ENCODE results near the gene CLDN22.

CLDN22 gene

GRCh38 chr4:183356931-183357675 is 37.0 kb upstream of the CLDN22 start:
- no peaks in the 10 kb centered on the region for H3K27me3 ChIP-seq (ENCODE audit: insufficient read depth, low read depth)
- TF ChIP-seq, protein P1, sequence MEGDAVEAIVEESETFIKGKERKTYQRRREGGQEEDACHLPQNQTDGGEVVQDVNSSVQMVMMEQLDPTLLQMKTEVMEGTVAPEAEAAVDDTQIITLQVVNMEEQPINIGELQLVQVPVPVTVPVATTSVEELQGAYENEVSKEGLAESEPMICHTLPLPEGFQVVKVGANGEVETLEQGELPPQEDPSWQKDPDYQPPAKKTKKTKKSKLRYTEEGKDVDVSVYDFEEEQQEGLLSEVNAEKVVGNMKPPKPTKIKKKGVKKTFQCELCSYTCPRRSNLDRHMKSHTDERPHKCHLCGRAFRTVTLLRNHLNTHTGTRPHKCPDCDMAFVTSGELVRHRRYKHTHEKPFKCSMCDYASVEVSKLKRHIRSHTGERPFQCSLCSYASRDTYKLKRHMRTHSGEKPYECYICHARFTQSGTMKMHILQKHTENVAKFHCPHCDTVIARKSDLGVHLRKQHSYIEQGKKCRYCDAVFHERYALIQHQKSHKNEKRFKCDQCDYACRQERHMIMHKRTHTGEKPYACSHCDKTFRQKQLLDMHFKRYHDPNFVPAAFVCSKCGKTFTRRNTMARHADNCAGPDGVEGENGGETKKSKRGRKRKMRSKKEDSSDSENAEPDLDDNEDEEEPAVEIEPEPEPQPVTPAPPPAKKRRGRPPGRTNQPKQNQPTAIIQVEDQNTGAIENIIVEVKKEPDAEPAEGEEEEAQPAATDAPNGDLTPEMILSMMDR (conservative IDR thresholded peaks at IDR 0.05; ENCODE audit: low read depth, low read length), result no peak

DNA sequence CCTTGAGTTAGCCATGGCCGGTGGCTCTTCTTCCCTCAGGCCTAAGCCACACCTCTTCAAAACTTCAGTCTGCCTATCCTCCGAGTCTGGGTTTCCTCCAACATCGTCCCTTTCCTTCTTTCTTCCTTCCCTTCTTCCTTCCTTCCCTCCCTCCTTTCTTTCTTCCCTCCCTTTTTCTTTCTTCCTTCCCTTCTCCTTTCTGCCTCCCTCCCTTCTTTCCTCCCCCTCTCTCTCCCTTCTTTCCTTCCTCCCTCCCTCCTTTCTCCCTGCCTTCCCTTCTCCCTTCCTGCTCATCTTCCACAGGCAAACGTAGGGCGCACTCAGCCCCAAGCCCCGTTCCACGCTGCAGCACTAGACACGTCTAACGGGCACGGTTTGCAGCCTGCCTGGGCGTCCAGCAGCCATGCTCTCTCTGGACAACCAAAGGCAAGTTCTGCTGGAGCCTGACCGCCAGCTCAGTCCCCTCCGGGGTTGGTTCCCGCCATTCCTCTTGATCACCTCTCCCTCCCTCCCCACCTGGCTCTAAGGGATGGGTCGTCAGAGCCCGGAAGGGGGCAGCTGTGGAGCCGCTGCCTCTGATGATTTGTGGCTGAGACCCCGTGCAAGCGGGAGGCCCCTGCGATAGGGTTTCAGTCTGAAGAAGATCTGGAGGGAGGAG is 36.2 kb upstream of the CLDN22 start:
- Histone ChIP-seq H3K79me2 (ENCODE audit: insufficient read depth, low read depth) (no peaks in the 10 kb centered on the region), H3K9ac (no peak overlapping the region), H3K27me3 (ENCODE audit: insufficient read depth, low read depth) (no peaks in the 10 kb centered on the region), H3K27ac (no peak overlapping the region), H3K4me3 (IDR thresholded peaks at IDR 0.05; ENCODE audit: insufficient read depth, low read depth, low read length) (no peak overlapping the region), H3K4me2 (no peak overlapping the region), H3K36me3 (ENCODE audit: insufficient read depth) (no peaks in the 10 kb centered on the region), H4K20me1 (ENCODE audit: insufficient read depth) (no peaks in the 10 kb centered on the region), H2AFZ (ENCODE audit: low read depth) (no peak overlapping the region), H3K4me1 (ENCODE audit: low read depth, poor library complexity, severe bottlenecking) (no peaks in the 10 kb centered on the region)
- TF ChIP-seq, protein P1 (conservative IDR thresholded peaks at IDR 0.05; ENCODE audit: low read depth, low read length), result no peak

More at GRCh38 chr4:183356931-183357675, 37.0 kb upstream of the CLDN22 start:
- no peak overlapping the region for H3K4me3 ChIP-seq (IDR thresholded peaks at IDR 0.05; ENCODE audit: insufficient read depth, low read depth, low read length)
- H3K9ac ChIP-seq, result no peak overlapping the region
- H2AFZ ChIP-seq (ENCODE audit: low read depth), result no peak overlapping the region
- H3K79me2 ChIP-seq (ENCODE audit: insufficient read depth, low read depth), result no peaks in the 10 kb centered on the region
- no peaks in the 10 kb centered on the region for H4K20me1 ChIP-seq (ENCODE audit: insufficient read depth)
- no peaks in the 10 kb centered on the region for H3K36me3 ChIP-seq (ENCODE audit: insufficient read depth)
- H3K4me1 ChIP-seq (ENCODE audit: low read depth, poor library complexity, severe bottlenecking), result no peaks in the 10 kb centered on the region
- H3K4me2 ChIP-seq, result no peak overlapping the region
- no peak overlapping the region for H3K27ac ChIP-seq

DNA sequence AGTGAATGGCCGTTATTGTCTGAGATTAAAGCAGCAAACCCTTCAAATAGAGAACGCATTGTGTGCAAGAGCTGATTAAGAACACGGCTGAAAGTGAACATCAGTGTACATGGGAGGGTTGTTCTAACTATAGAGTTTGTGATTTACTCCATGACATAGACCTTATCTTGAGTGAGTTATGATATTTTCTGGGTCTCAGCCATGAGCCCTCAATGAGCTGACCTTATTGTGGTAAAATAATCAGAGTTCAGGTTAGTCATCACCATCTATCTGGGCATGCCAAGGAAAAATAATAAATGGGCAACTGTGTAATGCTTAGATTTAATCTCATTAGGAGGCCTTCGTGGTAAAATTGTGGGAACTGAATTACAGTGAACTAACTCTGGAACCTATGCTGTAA is 35.3 kb upstream of the CLDN22 start:
- no peak overlapping the region for H2AFZ ChIP-seq (ENCODE audit: low read depth)
- H3K9ac ChIP-seq, result no peak overlapping the region
- H3K79me2 ChIP-seq (ENCODE audit: insufficient read depth, low read depth), result no peaks in the 10 kb centered on the region
- no peaks in the 10 kb centered on the region for H3K27me3 ChIP-seq (ENCODE audit: insufficient read depth, low read depth)
- H3K4me1 ChIP-seq (ENCODE audit: low read depth, poor library complexity, severe bottlenecking), result no peaks in the 10 kb centered on the region
- H3K27ac ChIP-seq, result no peak overlapping the region
- no peak overlapping the region for H3K4me3 ChIP-seq (IDR thresholded peaks at IDR 0.05; ENCODE audit: insufficient read depth, low read depth, low read length)
- no peak overlapping the region for H3K4me2 ChIP-seq
- TF ChIP-seq, protein P1 (conservative IDR thresholded peaks at IDR 0.05; ENCODE audit: low read depth, low read length), result no peak
- H4K20me1 ChIP-seq (ENCODE audit: insufficient read depth), result no peaks in the 10 kb centered on the region
- H3K36me3 ChIP-seq (ENCODE audit: insufficient read depth), result no peaks in the 10 kb centered on the region

GRCh38 chr4:183354219-183354618 is 34.1 kb upstream of the CLDN22 start:
- Histone ChIP-seq H3K79me2 (ENCODE audit: insufficient read depth, low read depth) (no peaks in the 10 kb centered on the region), H3K4me3 (IDR thresholded peaks at IDR 0.05; ENCODE audit: insufficient read depth, low read depth, low read length) (no peak overlapping the region), H3K9ac (no peak overlapping the region), H3K27ac (no peak overlapping the region), H3K4me2 (no peak overlapping the region), H4K20me1 (ENCODE audit: insufficient read depth) (no peaks in the 10 kb centered on the region), H3K4me1 (ENCODE audit: low read depth, poor library complexity, severe bottlenecking) (no peaks in the 10 kb centered on the region), H3K36me3 (ENCODE audit: insufficient read depth) (no peaks in the 10 kb centered on the region), H3K27me3 (ENCODE audit: insufficient read depth, low read depth) (no peaks in the 10 kb centered on the region), H2AFZ (ENCODE audit: low read depth) (no peak overlapping the region)
- TF ChIP-seq, protein P1 (conservative IDR thresholded peaks at IDR 0.05; ENCODE audit: low read depth, low read length), result no peak

Data from KMS-11 (cell line).